OCI-LY1 (cell line): ENCODE results near the gene ZNF780A.

ENCODE experiments used
- H2AFZ ChIP-seq: fragments of 200-600 bp; sonication (generic), shearing (Covaris generic); 2 replicates; pipeline ENCODE4 v1.6.0; 2014; ENCODE audit warnings: antibody characterized with exemption, mild to moderate bottlenecking, low read length
- H3F3A ChIP-seq: fragments of 200-600 bp; sonication (generic), shearing (Covaris generic); 2 replicates; pipeline ENCODE4 v1.6.0; 2014; ENCODE audit warnings: mild to moderate bottlenecking, antibody characterized with exemption, low read length, moderate library complexity; ENCODE audit not compliant: insufficient read depth
- H3K27ac ChIP-seq: fragments of 200-600 bp; sonication (generic); 2 replicates; pipeline ENCODE4 v1.5.1; 2014; ENCODE audit warnings: low read length, mixed run types, mild to moderate bottlenecking, low read depth; ENCODE audit not compliant: poor library complexity, severe bottlenecking
- H3K27me3 ChIP-seq: fragments of 200-600 bp; sonication (generic); 2 replicates; pipeline ENCODE4 v1.6.0; 2014; ENCODE audit warnings: antibody characterized with exemption, mild to moderate bottlenecking, low read length, moderate library complexity; ENCODE audit not compliant: insufficient read depth
- H3K36me3 ChIP-seq: fragments of 200-600 bp; sonication (generic); 2 replicates; pipeline ENCODE4 v1.6.1; 2014; ENCODE audit warnings: mild to moderate bottlenecking, antibody characterized with exemption, low read length, moderate library complexity, mixed read lengths; ENCODE audit not compliant: insufficient read depth
- H3K4me1 ChIP-seq: fragments of 200-600 bp; sonication (generic); 2 replicates; pipeline ENCODE4 v1.5.1; 2014; ENCODE audit warnings: mild to moderate bottlenecking, low read length, moderate library complexity; ENCODE audit not compliant: insufficient read depth, severe bottlenecking
- H3K4me2 ChIP-seq: fragments of 200-600 bp; sonication (generic), shearing (Covaris generic); 2 replicates; pipeline ENCODE4 v1.6.1; 2014; ENCODE audit warnings: low read length
- H3K4me3 ChIP-seq: fragments of 200-600 bp; sonication (generic); 2 replicates; pipeline ENCODE4 v1.5.1; 2014; ENCODE audit warnings: low read length, low read depth, mild to moderate bottlenecking, mixed read lengths; ENCODE audit not compliant: poor library complexity, severe bottlenecking
- H3K79me2 ChIP-seq: fragments of 200-600 bp; shearing (Covaris generic); 2 replicates; pipeline ENCODE4 v1.6.1; 2016; ENCODE audit warnings: mixed run types, low read length, mixed read lengths; ENCODE audit not compliant: insufficient read depth
- H3K9ac ChIP-seq: fragments of 200-600 bp; sonication (generic), shearing (Covaris generic); 2 replicates; pipeline ENCODE4 v1.6.1; 2014; ENCODE audit warnings: mild to moderate bottlenecking, low read length, mixed read lengths
- H3K9me2 ChIP-seq: fragments of 200-600 bp; sonication (generic), shearing (Covaris generic); 2 replicates; pipeline ENCODE4 v1.6.1; 2014; ENCODE audit warnings: low read depth, mild to moderate bottlenecking, low read length, mixed read lengths
- H3K9me3 ChIP-seq: fragments of 200-600 bp; shearing (Covaris generic); 2 replicates; pipeline ENCODE4 v1.6.1; 2014; ENCODE audit warnings: low read length, mixed read lengths
- H4K20me1 ChIP-seq: fragments of 200-600 bp; sonication (generic), shearing (Covaris generic); 2 replicates; pipeline ENCODE4 v1.6.0; 2016; ENCODE audit warnings: mild to moderate bottlenecking, low read length; ENCODE audit not compliant: insufficient read depth
- EZH2 ChIP-seq: fragments of 200-600 bp; sonication (generic), shearing (Covaris generic); IDR thresholded peaks from 2 replicates; pipeline ENCODE4 v1.8.0; 2017; ENCODE audit warnings: borderline replicate concordance, mixed run types, mild to moderate bottlenecking, antibody characterized with exemption, low read length, moderate library complexity, mixed read lengths
- TF ChIP-seq, protein P1 (sequence below): fragments of 200-600 bp; sonication (generic), shearing (Covaris generic); IDR thresholded peaks from 2 replicates; pipeline ENCODE4 v1.5.1; 2017; ENCODE audit warnings: mild to moderate bottlenecking, antibody characterized with exemption, low read length, moderate library complexity, mixed read lengths

The ZNF780A gene

DNA sequence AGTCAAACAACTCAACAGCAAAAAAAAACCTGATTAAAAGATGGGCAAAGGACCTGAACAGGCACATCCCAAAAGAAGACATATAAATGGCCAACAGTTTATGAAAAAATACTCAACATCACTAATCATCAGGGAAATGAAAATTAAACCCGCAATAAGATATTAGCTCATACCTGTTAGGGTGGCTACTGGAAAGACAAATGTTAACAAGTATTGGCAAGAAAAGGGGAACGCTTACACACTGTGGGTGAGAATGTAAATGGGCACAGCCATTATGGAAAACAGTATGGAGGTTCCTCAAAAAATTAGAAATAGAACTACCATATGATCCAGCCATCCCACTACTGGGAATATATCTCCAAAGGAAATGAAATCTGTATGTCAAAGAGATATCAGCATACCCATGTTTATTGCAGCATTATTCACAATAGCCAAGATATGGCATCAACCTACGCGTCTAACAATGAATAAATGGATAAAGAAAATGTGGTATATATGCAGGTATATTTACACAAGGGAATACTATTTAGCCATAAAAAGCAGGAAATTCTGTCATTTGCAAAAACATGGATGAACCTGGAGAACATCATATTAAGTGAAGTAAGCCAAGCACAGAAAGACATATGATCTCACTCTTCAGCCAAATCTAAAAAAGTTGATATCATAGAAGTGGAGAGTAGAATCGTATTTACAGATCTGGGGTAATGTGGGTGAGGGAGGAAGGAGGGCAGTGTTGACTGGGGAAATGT is 2.3 kb downstream of the ZNF780A start:
- H3K79me2 ChIP-seq: peaks cover 5% of the 10 kb centered on the region; the same call in 1 of the 2 replicates
- no peaks in the 10 kb centered on the region for H3F3A ChIP-seq
- H4K20me1 ChIP-seq: no peaks in the 10 kb centered on the region
- no peaks in the 10 kb centered on the region for H3K27me3 ChIP-seq
- no peak overlapping the region for H3K9ac ChIP-seq
- no peak overlapping the region for H3K27ac ChIP-seq
- peaks cover 29% of the 10 kb centered on the region for H3K36me3 ChIP-seq
- no peaks in the 10 kb centered on the region for H3K9me2 ChIP-seq
- no peak overlapping the region for H3K4me3 ChIP-seq
- H3K9me3 ChIP-seq: peaks cover 14% of the 10 kb centered on the region
- peaks cover 19% of the 10 kb centered on the region for H3K4me1 ChIP-seq
- no peak overlapping the region for H2AFZ ChIP-seq
- H3K4me2 ChIP-seq: no peak overlapping the region
- TF ChIP-seq EZH2: no peak
- TF ChIP-seq, protein P1, sequence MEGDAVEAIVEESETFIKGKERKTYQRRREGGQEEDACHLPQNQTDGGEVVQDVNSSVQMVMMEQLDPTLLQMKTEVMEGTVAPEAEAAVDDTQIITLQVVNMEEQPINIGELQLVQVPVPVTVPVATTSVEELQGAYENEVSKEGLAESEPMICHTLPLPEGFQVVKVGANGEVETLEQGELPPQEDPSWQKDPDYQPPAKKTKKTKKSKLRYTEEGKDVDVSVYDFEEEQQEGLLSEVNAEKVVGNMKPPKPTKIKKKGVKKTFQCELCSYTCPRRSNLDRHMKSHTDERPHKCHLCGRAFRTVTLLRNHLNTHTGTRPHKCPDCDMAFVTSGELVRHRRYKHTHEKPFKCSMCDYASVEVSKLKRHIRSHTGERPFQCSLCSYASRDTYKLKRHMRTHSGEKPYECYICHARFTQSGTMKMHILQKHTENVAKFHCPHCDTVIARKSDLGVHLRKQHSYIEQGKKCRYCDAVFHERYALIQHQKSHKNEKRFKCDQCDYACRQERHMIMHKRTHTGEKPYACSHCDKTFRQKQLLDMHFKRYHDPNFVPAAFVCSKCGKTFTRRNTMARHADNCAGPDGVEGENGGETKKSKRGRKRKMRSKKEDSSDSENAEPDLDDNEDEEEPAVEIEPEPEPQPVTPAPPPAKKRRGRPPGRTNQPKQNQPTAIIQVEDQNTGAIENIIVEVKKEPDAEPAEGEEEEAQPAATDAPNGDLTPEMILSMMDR: no peak

DNA sequence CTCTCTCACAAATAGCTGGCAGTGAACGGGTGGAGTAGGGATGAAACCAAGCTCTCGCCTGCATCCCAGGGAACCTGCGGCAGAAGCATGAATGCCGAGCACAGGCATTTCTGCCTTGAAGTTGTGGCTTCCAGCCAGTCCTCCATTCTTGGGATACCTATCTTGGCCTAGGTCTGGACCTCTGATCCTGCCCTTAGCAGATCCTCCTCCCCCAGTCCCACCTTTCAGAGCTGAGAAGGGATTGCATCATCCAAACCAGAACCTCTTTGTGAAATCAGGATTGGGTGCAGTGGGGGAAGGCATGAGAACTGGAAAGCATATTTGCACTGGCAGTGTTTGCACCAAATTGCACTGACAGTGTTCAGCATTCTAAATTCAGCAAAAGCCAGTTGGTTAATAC is 5.8 kb downstream of the ZNF780A start:
- Histone ChIP-seq H3K4me3 (no peak overlapping the region), H3K36me3 (peaks cover 64% of the 10 kb centered on the region), H3K9me3 (peaks cover 16% of the 10 kb centered on the region), H3F3A (no peaks in the 10 kb centered on the region), H3K9me2 (no peaks in the 10 kb centered on the region), H3K4me2 (no peak overlapping the region), H3K27me3 (no peaks in the 10 kb centered on the region), H2AFZ (no peak overlapping the region), H3K9ac (no peak overlapping the region), H4K20me1 (no peaks in the 10 kb centered on the region), H3K4me1 (peaks cover 9% of the 10 kb centered on the region), H3K79me2 (peaks cover 5% of the 10 kb centered on the region; the same call in 1 of the 2 replicates), H3K27ac (no peak overlapping the region)
- no peak for TF ChIP-seq EZH2
- TF ChIP-seq, protein P1: no peak

DNA sequence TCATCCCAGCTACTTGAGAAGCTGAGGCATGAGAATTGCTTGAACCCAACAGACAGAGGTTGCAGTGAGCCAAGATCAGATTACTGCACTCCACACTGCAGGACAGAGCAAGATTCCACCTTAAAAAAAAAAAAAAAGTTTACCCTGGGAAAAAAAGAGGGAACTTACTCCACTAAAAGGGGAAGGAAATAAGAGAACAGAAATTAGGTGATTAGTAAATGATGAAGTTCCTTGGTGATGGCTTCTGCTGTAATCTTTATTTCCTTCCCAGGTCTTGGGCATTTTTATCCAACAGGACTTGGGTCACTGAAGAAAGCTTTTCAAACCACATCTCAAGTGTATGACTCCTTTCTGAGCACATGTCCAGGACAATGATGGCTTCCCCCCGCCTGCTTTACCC is 9.3 kb downstream of the ZNF780A start:
- Histone ChIP-seq H3K4me2 (no peak overlapping the region), H3K4me1 (no peaks in the 10 kb centered on the region), H3K9me2 (no peaks in the 10 kb centered on the region), H3K27ac (no peak overlapping the region), H3K27me3 (no peaks in the 10 kb centered on the region), H3K79me2 (no peaks in the 10 kb centered on the region), H3K4me3 (no peak overlapping the region), H3K9ac (no peak overlapping the region), H2AFZ (no peak overlapping the region), H3K36me3 (peaks cover 86% of the 10 kb centered on the region), H3K9me3 (peaks cover 22% of the 10 kb centered on the region), H3F3A (no peaks in the 10 kb centered on the region), H4K20me1 (no peaks in the 10 kb centered on the region)
- no peak for TF ChIP-seq EZH2
- TF ChIP-seq, protein P1: no peak
